GM12878 (cell line): ENCODE data around the gene ATF7. TPM values are rescaled to one million over a fixed set of nuclear protein-coding genes. Genes with fewer than 3 reads are reported as not detected.

Experiments
- BMI1 ChIP-seq: fragments of 450-650 bp; IDR thresholded peaks from 2 replicates; pipeline ENCODE4 v1.6.1; 2016; ENCODE audit warnings: mild to moderate bottlenecking, moderate library complexity, borderline replicate concordance
- CEBPB ChIP-seq, 2 experiments: fragments of 150-350 bp in 1 of 2; IDR thresholded peaks; 2 replicates each; pipeline ENCODE4 v1.6.1; 2012 to 2014; ENCODE audit warnings: low read depth in 2 of 2, low read length in 2 of 2, borderline replicate concordance in 1 of 2, inconsistent platforms in 1 of 2
- CHD4 ChIP-seq: fragments of 200-600 bp; sonication (generic); IDR thresholded peaks from 2 replicates; pipeline ENCODE4 v1.6.1; 2016; ENCODE audit warnings: mild to moderate bottlenecking
- CREM ChIP-seq: IDR thresholded peaks from 2 replicates; pipeline ENCODE4 v1.6.1; 2014; ENCODE audit warnings: antibody characterized with exemption, low read depth
- EZH2 ChIP-seq: IDR thresholded peaks from 2 replicates; pipeline ENCODE4 v1.6.1; 2012; ENCODE audit warnings: low read depth, mild to moderate bottlenecking, control low read depth, inconsistent platforms, low read length, borderline replicate concordance; ENCODE audit not compliant: control insufficient read depth
- GABPA ChIP-seq: IDR thresholded peaks from 2 replicates; pipeline ENCODE4 v1.6.1; 2014; ENCODE audit warnings: antibody characterized with exemption, low read depth, mild to moderate bottlenecking, inconsistent platforms
- HCFC1 ChIP-seq: fragments of 150-350 bp; IDR thresholded peaks from 2 replicates; pipeline ENCODE4 v1.6.1; 2014; ENCODE audit warnings: low read length
- IKZF1 ChIP-seq: fragments of 450-650 bp; conservative IDR thresholded peaks from 2 replicates; pipeline ENCODE4 v1.6.1; 2017; ENCODE audit warnings: antibody characterized with exemption, mild to moderate bottlenecking
- JUND ChIP-seq: IDR thresholded peaks from 2 replicates; pipeline ENCODE4 v1.6.1; 2012; ENCODE audit warnings: low read depth, mild to moderate bottlenecking, low read length, improper control_type of control experiment, moderate library complexity
- MEF2B ChIP-seq: fragments of 450-650 bp; IDR thresholded peaks from 2 replicates; pipeline ENCODE4 v1.6.1; 2018; ENCODE audit warnings: mild to moderate bottlenecking, moderate library complexity; ENCODE audit not compliant: partially characterized antibody, poor library complexity, severe bottlenecking
- NFIC ChIP-seq: IDR thresholded peaks from 2 replicates; pipeline ENCODE4 v1.6.1; 2012; ENCODE audit warnings: low read depth, mild to moderate bottlenecking, inconsistent platforms, low read length, moderate library complexity
- NKRF ChIP-seq: fragments of 450-650 bp; conservative IDR thresholded peaks from 2 replicates; pipeline ENCODE4 v1.6.1; 2017; ENCODE audit warnings: mild to moderate bottlenecking, moderate library complexity
- NR2F1 ChIP-seq: fragments of 450-650 bp; conservative IDR thresholded peaks from 2 replicates; pipeline ENCODE4 v1.6.1; 2017; ENCODE audit warnings: mild to moderate bottlenecking
- PAX8 ChIP-seq: fragments of 450-650 bp; IDR thresholded peaks from 2 replicates; pipeline ENCODE4 v1.6.1; 2017; ENCODE audit warnings: mild to moderate bottlenecking, moderate library complexity
- POLR2A ChIP-seq: IDR thresholded peaks from 2 replicates; pipeline ENCODE4 v1.6.1; 2011; ENCODE audit warnings: low read depth, mild to moderate bottlenecking, low read length
- RAD21 ChIP-seq: IDR thresholded peaks from 2 replicates; pipeline ENCODE4 v1.6.1; 2011; ENCODE audit warnings: mild to moderate bottlenecking, low read depth, low read length, moderate library complexity; ENCODE audit not compliant: insufficient read depth
- RBBP5 ChIP-seq: fragments of 200-600 bp; sonication (generic); conservative IDR thresholded peaks from 2 replicates; pipeline ENCODE4 v1.6.1; 2016
- RELB ChIP-seq: fragments of 450-650 bp; IDR thresholded peaks from 2 replicates; pipeline ENCODE4 v1.6.1; 2017; ENCODE audit warnings: low read depth, mild to moderate bottlenecking, moderate library complexity
- SPI1 ChIP-seq: IDR thresholded peaks from 2 replicates; pipeline ENCODE4 v1.6.1; 2011; ENCODE audit warnings: low read depth, mild to moderate bottlenecking, low read length, moderate library complexity, borderline replicate concordance; ENCODE audit not compliant: insufficient read depth
- YY1 ChIP-seq: IDR thresholded peaks from 2 replicates; pipeline ENCODE4 v1.6.1; 2011; ENCODE audit warnings: low read depth, mild to moderate bottlenecking, low read length
- ZNF207 ChIP-seq: fragments of 450-650 bp; IDR thresholded peaks from 2 replicates; pipeline ENCODE4 v1.6.1; 2014; ENCODE audit warnings: antibody characterized with exemption, mild to moderate bottlenecking, borderline replicate concordance
- ZNF384 ChIP-seq: IDR thresholded peaks from 2 replicates; pipeline ENCODE4 v1.6.1; 2012; ENCODE audit warnings: low read depth, mild to moderate bottlenecking, low read length, improper control_type of control experiment, borderline replicate concordance
- polyA plus RNA-seq, 11 experiments: library from polyadenylated mRNA; depleted of rRNA in 4 of 11; unstranded in 6 of 11; stranded (reverse) in 5 of 11; fragments of >200 nt; fragmentation: Nextera tagmentation in 4 of 11; fragmentation: Illumina TruSeq in 1 of 11; extraction: Ambion mirVana in 4 of 11; extraction: Trizol in 1 of 11; gene quantifications; 1 replicate in 1 of 11; 2 replicates in 10 of 11; pipeline versions ENCODE4 v1.2.1 to v1.2.3, GENCODE V29; 2011 to 2016; ENCODE audit warnings: inconsistent platforms in 2 of 11, missing spikeins in 2 of 11, low read depth in 1 of 11
- total RNA-seq, 4 experiments: library from RNA; depleted of rRNA in 3 of 4; stranded (reverse); fragments of >200 nt in 3 of 4; fragmentation: Illumina TruSeq in 1 of 4; extraction: Trizol in 1 of 4; gene quantifications; 2 replicates each; pipeline versions ENCODE4 v1.2.1 to v1.2.3, GENCODE V29; 2013 to 2021
- TF ChIP-seq, protein P1 (sequence below): fragments of 450-650 bp; formaldehyde crosslinking; IDR thresholded peaks from 2 replicates; pipeline ENCODE4 v1.4.0; 2022; ENCODE audit warnings: mild to moderate bottlenecking, moderate library complexity

ATF7 gene
- total and polyA plus RNA-seq, 10 of the 15 experiments (the other 5 are each of a cell fraction or from before 2014, with no cell fraction given), result 9.1 to 30.7 (median 21.8) TPM

DNA sequence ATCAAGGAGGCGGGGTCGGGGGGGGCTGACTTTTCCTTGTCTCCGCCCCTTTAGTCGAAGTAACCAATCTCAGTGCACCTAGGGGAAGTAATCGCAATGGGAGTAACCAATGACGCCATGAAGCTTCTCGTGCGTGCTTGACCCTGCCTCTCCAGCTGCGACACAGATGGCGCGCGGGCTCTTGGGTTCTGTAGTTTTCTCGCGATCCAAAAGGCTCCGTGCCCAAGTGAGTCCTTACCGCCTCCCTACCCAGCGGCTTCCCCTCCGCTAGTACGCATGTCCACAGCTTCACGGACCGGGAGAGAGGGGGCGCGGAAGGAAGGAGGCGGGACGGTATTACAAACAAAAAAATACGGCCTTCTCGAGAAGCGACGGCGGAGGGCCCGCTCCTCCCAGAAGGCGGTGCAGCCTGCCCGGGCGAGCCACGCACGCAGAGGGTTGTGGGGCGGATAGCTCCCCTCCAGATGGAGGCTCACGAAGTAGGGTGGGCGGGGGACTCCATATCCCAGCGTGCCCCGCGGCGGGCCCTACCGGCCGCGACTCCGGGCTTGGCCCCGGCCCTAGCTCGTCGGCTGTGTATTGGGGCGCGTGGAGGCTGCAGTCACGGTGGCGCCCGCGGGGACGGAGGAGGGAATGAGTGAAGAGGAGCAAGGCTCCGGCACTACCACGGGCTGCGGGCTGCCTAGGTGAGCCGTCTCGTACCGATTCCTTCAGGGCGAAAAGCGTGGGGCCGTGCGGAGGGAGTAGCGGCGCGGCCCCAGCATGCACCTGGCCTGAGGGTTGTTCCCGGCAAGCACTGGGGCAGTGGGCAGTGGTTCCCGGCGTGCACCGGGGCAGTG, 125.2 kb downstream of the ATF7 start, which contains the start of gene TARBP2 (continued):
- TF ChIP-seq BMI1, result no peak
- peak; percentile 94 for TF ChIP-seq POLR2A
- no peak for TF ChIP-seq NFIC
- peak; percentile 99 for TF ChIP-seq IKZF1
- no peak for TF ChIP-seq EZH2
- TF ChIP-seq SPI1, result no peak
- TF ChIP-seq YY1, result peak; percentile 51
- peak; percentile 93 for TF ChIP-seq CREM
- peak; percentile 46; the same call in 1 of the 2 replicates for TF ChIP-seq NR2F1
- TF ChIP-seq RBBP5, result no peak
- TF ChIP-seq RAD21, result no peak
- TF ChIP-seq CHD4, result no peak
- TF ChIP-seq RELB, result peak; percentile 76; the same call in 1 of the 2 replicates
- TF ChIP-seq ZNF207, result peak; percentile 64
- peak; percentile 56 for TF ChIP-seq MEF2B
- TF ChIP-seq CEBPB (IDR thresholded peaks at IDR 0.05; ENCODE audit: borderline replicate concordance in 1 of 2, low read depth in 2 of 2, low read length in 2 of 2), result no peak
- peak; percentile 79 for TF ChIP-seq HCFC1
- TF ChIP-seq JUND, result no peak
- TF ChIP-seq PAX8, result no peak
- TF ChIP-seq, protein P1, sequence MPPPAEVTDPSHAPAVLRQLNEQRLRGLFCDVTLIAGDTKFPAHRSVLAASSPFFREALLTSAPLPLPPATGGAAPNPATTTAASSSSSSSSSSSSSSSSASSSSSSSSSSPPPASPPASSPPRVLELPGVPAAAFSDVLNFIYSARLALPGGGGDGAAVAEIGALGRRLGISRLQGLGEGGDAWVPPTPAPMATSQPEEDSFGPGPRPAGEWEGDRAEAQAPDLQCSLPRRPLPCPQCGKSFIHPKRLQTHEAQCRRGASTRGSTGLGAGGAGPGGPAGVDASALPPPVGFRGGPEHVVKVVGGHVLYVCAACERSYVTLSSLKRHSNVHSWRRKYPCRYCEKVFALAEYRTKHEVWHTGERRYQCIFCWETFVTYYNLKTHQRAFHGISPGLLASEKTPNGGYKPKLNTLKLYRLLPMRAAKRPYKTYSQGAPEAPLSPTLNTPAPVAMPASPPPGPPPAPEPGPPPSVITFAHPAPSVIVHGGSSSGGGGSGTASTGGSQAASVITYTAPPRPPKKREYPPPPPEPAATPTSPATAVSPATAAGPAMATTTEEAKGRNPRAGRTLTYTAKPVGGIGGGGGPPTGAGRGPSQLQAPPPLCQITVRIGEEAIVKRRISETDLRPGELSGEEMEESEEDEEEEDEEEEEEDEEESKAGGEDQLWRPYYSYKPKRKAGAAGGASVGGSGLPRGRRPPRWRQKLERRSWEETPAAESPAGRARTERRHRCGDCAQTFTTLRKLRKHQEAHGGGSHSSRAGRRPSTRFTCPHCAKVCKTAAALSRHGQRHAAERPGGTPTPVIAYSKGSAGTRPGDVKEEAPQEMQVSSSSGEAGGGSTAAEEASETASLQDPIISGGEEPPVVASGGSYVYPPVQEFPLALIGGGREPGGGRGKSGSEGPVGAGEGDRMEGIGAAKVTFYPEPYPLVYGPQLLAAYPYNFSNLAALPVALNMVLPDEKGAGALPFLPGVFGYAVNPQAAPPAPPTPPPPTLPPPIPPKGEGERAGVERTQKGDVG, result no peak
- no peak for TF ChIP-seq GABPA
- peak; percentile 93; the same call in 1 of the 2 replicates for TF ChIP-seq NKRF
- no peak; the same call in 1 of the 2 replicates for TF ChIP-seq ZNF384
